Adrenal gland (tissue), 12 donors: ENCODE results near the gene FOXN1. TPM values are rescaled to one million over a fixed set of nuclear protein-coding genes. Genes with fewer than 3 reads are reported as not detected.

Experiments
- DNase-seq, 7 donors: peaks; one replicate each; pipeline ENCODE4 v3.0.0-alpha.2; 2019 to 2020
- H3K27ac ChIP-seq, 5 donors: fragments of 200-600 bp; sonication (generic) in 4 of 5; 1 replicate in 3 of 5; 2 replicates in 2 of 5; pipeline versions ENCODE4 v1.5.1 to v1.8.0; 2016 to 2020; ENCODE audit warnings: mild to moderate bottlenecking in 1 of 5
- H3K27me3 ChIP-seq: fragments of 200-600 bp; 2 replicates; pipeline ENCODE4 v1.8.0; 2021
- H3K36me3 ChIP-seq, 2 donors: fragments of 200-600 bp; replicated peaks in 1 of 2; 1 replicate in 1 of 2; 2 replicates in 1 of 2; pipeline versions ENCODE4 v1.5.1 to v1.8.0; 2018 to 2022
- H3K4me1 ChIP-seq, 2 donors: fragments of 200-600 bp; replicated peaks in 1 of 2; 1 replicate in 1 of 2; 2 replicates in 1 of 2; pipeline versions ENCODE4 v1.5.1 to v1.8.0; 2018 to 2021
- H3K4me3 ChIP-seq, 4 donors: fragments of 200-600 bp; sonication (generic) in 3 of 4; one replicate each; pipeline ENCODE4 v1.5.1; 2016 to 2018
- H3K9me3 ChIP-seq, 3 donors: fragments of 200-600 bp; sonication (generic) in 1 of 3; replicated peaks in 1 of 3; 1 replicate in 2 of 3; 2 replicates in 1 of 3; pipeline versions ENCODE4 v1.5.1 to v1.8.0; 2016 to 2021
- POLR2A ChIP-seq, 2 donors: fragments of 450-650 bp; IDR thresholded peaks; one replicate each; pipeline ENCODE4 v1.6.1; 2017; ENCODE audit warnings: antibody characterized with exemption in 2 of 2, mild to moderate bottlenecking in 2 of 2, moderate library complexity in 1 of 2
- WGBS, 4 donors: extraction: QIAGEN DNeasy Blood & Tissue Kit in 2 of 4; methylation state at CpG; one replicate each; pipeline versions ENCODE4 v1.1.5 to v1.1.7; 2013 to 2017; 5-methylcytosine and 5-hydroxymethylcytosine counted together
- intact Hi-C, 2 donors: fragments of 100-400 bp; cut with DNase I; formaldehyde crosslinking; loops; one replicate each; pipeline versions ENCODE4 v1.14.1 to v1.15.0; 2022 to 2023
- polyA plus RNA-seq, 3 donors: library from polyadenylated mRNA; stranded (reverse); fragments of 200-250 nt in 2 of 3; fragments of 350-450 nt in 1 of 3; fragmentation: Illumina TruSeq in 1 of 3; extraction: RNeasy Lipid Tissue Mini Kit (QIAGEN cat#74804) in 1 of 3; gene quantifications; one replicate each; pipeline ENCODE4 v1.2.3, GENCODE V29; 2013 to 2014
- total RNA-seq, 9 donors: library from RNA; depleted of rRNA in 4 of 9; stranded (reverse); fragments of >200 nt in 4 of 9; fragments of 120-200 nt in 1 of 9; fragmentation: NEBNext Ultra II Directional in 1 of 9; extraction: Animal tissue kit (Norgen Biotek cat#: 25700) in 1 of 9; gene quantifications; one replicate each; pipeline versions ENCODE4 v1.1.0 to v1.2.4, GENCODE V29; 2013 to 2023
- TF ChIP-seq, protein P1 (sequence below), 6 experiments: fragments of 450-650 bp in 4 of 6; fragments of 200-600 bp in 2 of 6; sonication (generic) in 1 of 6; IDR thresholded peaks; 1 replicate in 5 of 6; 2 replicates in 1 of 6; pipeline versions ENCODE4 v1.5.1 to v1.8.0; 2016 to 2021; ENCODE audit warnings: antibody characterized with exemption in 6 of 6, mild to moderate bottlenecking in 2 of 6, moderate library complexity in 1 of 6
- donor health status: healthy with polysubstance abuse.
- donor health status: Bipolar disorder and iron deficiency.
- donor health status: DM: yes; HTN: yes; CAD: no.
- donor health status: DM: no; HTN: no; CAD: no.
- donor health status: DM: no; HTN: no; CAD: no.
- donor health status: DM: yes; HTN: yes; CAD: no.

The FOXN1 gene
- total and polyA plus RNA-seq, 12 donors = 0.06 TPM; not detected in 11

DNA sequence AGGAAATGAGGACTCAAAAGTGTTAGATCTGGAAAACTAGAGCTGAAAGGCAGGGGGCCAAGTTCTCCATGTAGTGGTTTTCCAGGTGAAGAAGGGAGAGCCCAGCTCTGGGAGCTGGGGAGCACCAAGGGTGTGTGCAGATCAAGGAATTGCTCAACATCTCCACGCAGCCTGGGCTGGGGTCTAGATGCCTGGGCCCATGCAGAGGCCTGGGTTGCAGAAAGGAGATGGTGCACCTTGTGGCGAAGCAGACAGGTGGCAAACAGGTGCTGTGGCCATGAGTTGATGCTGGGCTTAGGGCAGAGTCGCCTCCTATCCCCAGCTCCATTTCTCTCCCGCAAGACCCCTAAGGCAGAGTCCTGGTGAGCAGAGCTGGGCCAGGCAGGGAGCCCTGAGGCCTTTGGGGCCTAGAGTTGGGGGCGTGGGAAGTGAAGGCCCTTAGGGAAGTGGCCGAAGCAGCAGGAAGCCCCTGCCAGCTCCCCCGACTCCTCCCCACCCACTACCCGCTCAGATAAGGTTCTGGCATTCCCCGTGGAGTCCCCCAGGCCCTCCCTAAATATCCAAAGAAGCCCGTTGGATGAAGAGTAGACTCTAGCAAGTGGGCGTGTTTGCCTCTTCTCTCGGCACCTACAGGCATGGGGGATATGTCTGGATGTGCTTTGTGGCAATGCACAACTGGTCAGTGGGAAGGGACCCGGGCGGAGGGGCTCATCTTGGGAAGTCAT is 777 bp downstream of the FOXN1 start:
- TF ChIP-seq, protein P1, sequence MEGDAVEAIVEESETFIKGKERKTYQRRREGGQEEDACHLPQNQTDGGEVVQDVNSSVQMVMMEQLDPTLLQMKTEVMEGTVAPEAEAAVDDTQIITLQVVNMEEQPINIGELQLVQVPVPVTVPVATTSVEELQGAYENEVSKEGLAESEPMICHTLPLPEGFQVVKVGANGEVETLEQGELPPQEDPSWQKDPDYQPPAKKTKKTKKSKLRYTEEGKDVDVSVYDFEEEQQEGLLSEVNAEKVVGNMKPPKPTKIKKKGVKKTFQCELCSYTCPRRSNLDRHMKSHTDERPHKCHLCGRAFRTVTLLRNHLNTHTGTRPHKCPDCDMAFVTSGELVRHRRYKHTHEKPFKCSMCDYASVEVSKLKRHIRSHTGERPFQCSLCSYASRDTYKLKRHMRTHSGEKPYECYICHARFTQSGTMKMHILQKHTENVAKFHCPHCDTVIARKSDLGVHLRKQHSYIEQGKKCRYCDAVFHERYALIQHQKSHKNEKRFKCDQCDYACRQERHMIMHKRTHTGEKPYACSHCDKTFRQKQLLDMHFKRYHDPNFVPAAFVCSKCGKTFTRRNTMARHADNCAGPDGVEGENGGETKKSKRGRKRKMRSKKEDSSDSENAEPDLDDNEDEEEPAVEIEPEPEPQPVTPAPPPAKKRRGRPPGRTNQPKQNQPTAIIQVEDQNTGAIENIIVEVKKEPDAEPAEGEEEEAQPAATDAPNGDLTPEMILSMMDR (IDR thresholded peaks at IDR 0.05) = no peak
- no peak for TF ChIP-seq POLR2A (IDR thresholded peaks at IDR 0.05)
- no peak overlapping the region for H3K27ac ChIP-seq
- 75 to 87% (median 82%) methylated on average over 8 to 14 of the region's 14 CpGs for WGBS, 4 donors
- intact Hi-C loops = no loop called here
- DNase-seq = no peak
- no peaks in the 10 kb centered on the region for H3K9me3 ChIP-seq
- H3K4me3 ChIP-seq = no peak overlapping the region
- no peaks in the 10 kb centered on the region for H3K4me1 ChIP-seq
- no peaks in the 10 kb centered on the region for H3K36me3 ChIP-seq
- peaks cover 29% of the 10 kb centered on the region for H3K27me3 ChIP-seq

DNA sequence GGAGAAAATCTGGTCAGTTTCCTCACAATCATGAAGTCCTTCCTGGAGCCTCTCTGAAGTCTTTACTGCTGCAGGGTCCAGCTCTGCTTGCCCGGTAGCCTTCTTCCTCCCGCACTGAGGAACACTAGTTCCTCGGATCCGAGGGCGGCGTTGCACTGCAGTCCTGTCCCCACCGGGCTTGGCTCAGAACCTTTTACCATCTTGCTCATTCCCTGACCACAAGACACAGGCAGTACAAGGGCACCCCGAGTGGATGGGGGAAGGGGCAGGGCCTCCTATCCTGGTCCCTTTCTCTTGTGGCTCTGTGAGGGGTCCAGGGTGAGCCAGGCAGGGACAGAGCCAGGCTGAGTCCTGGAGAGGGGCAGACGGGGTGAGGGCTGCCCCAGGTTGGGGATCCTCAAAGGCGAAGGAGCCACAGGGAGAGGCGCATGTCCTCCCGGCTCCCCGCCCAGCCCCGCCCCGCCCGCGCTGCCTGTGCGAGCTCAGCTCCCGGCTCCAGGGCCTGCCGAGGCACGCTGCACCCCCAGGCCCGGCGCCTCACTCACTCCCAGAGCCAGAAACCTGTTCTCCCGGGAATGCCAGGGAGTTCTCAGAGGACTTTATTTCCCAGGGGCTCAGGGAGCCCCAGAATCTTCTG is 1.5 kb downstream of the FOXN1 start:
- TF ChIP-seq, protein P1 (IDR thresholded peaks at IDR 0.05) = no peak
- no peak for TF ChIP-seq POLR2A (IDR thresholded peaks at IDR 0.05)
- intact Hi-C loops = no loop called here
- no peak overlapping the region for H3K27ac ChIP-seq
- DNase-seq = no peak
- WGBS, 4 donors = 37 to 57% (median 41%) methylated on average over 1 to 24 of the region's 24 CpGs
- peaks cover 29% of the 10 kb centered on the region for H3K27me3 ChIP-seq
- no peaks in the 10 kb centered on the region for H3K4me1 ChIP-seq
- no peaks in the 10 kb centered on the region for H3K9me3 ChIP-seq
- H3K4me3 ChIP-seq = no peak overlapping the region
- H3K36me3 ChIP-seq = no peaks in the 10 kb centered on the region

DNA sequence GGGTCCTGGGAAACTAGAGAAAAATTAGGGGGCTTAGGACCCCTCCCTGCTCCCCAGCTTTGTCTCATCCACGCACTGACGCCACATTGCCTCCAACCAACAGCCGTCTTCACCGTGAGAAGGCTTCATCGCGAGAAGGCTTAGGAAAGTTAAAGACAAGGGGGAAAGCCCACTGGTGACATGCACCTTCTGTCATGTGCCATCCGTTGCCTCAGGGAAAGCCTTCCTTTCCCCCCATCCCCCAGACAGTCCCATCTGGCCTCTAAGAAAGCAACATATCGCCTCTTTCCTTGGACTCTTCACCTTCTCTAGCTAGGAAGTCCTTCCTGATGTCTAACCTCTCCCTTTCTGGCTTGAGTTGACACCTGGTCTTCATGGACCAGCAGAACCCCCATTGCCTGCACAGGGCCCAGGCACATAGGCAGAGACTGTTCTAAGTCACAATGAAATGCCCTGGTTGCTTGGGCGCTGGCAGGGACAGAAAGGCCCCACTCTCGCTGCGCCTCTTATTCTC is 2.1 kb downstream of the FOXN1 start:
- no peaks in the 10 kb centered on the region for H3K36me3 ChIP-seq
- H3K4me1 ChIP-seq = no peaks in the 10 kb centered on the region
- TF ChIP-seq POLR2A (IDR thresholded peaks at IDR 0.05) = no peak
- TF ChIP-seq, protein P1 (IDR thresholded peaks at IDR 0.05) = no peak
- H3K9me3 ChIP-seq = no peaks in the 10 kb centered on the region
- H3K27me3 ChIP-seq = peaks cover 29% of the 10 kb centered on the region
- no peak for DNase-seq
- 54 to 67% (median 62%) methylated on average over 10 to 11 of the region's 11 CpGs for WGBS, 4 donors
- intact Hi-C loops = no loop called here
- no peak overlapping the region for H3K4me3 ChIP-seq
- no peak overlapping the region for H3K27ac ChIP-seq

DNA sequence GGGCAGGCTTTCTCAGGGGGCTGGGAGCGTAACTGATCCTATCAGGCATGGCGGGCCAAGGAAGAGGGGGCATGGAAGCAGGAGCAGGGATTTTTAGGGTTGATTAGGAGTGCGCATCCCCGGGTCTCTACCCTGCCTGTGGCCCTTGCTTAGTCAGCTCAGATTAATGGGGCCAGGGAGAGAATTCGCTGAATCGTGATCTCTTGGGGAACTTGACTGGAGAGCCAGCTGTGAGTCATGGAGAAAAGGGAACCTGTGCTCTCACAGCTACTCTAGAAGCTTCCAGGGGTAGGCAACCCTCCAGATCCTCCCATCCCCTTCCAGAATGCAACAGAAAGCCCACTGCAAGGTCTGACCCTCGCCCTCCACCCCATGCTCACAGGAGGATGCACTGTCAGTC is 3.6 kb downstream of the FOXN1 start:
- peak in 2 of 7 donors; percentile 13 to 27 for DNase-seq
- TF ChIP-seq, protein P1 (IDR thresholded peaks at IDR 0.05) = no peak
- TF ChIP-seq POLR2A (IDR thresholded peaks at IDR 0.05) = no peak
- Histone ChIP-seq H3K27ac (no peak overlapping the region), H3K27me3 (peaks cover 29% of the 10 kb centered on the region), H3K36me3 (no peaks in the 10 kb centered on the region), H3K9me3 (no peaks in the 10 kb centered on the region), H3K4me3 (no peak overlapping the region), H3K4me1 (no peaks in the 10 kb centered on the region)
- 62 to 74% (median 64%) methylated on average over 7 of the region's 7 CpGs for WGBS, 4 donors
- intact Hi-C loops = no loop called here
